Superior temporal gyrus (tissue), 1 donor: Measurements from ENCODE around the gene CAMKK2.
"Not testable (repeated sequence)": the region's sequence is repeated elsewhere in the genome, so short reads cannot be mapped to it uniquely, and the experiment has no call there.

Source experiments
- DNase-seq: peaks from one replicate; pipeline ENCODE4 v3.0.0-alpha.2; 2016; ENCODE audit errors: extremely low spot score

The CAMKK2 gene

DNA sequence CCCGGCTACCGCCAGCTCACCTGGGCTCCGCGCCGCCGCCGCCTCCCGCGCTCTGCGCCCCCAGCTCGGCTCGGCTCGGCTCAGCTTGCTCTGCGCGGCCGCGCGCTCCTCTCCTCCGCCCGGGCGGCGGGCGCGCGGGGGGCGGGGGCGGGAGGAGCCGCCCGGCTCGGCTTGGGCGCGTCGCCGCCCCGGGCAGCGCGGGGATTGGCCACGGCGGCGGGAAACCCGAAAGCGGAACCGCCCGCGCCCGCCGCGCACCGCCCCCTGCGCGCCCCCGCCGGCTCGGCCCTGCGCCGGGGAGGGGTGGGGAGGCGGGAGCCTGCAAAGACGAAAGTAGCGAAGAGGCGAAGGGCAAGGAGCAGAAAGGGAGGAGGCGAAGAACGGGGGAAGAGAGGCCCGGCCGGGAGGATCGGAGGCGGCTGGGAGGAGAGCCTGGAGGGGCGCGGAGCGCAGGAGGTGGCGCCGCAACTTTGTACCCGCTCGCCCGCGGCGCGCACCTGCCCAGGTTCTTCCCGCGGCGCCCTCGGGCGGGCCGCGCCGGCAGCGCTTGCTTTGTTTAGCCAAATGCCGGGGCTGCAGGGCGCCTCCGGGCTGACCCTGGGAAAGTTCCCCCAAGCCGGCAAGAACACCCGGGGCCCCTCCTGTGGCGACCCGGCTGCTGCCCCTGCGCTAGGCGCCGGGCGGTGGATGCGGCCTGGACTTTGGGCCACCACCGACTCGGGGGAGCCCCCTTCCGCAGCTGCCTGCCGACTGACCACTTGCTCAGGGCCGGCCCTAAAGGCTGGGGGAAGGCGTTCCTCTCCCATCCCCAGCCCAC is at the start of gene CAMKK2:
TSS of gene CAMKK2 (minus strand) at position 92 of the 817 bp plus-strand sequence. CDS start 22,183 bp downstream, outside the sequence.
- peak; percentile 81 for DNase-seq

DNA sequence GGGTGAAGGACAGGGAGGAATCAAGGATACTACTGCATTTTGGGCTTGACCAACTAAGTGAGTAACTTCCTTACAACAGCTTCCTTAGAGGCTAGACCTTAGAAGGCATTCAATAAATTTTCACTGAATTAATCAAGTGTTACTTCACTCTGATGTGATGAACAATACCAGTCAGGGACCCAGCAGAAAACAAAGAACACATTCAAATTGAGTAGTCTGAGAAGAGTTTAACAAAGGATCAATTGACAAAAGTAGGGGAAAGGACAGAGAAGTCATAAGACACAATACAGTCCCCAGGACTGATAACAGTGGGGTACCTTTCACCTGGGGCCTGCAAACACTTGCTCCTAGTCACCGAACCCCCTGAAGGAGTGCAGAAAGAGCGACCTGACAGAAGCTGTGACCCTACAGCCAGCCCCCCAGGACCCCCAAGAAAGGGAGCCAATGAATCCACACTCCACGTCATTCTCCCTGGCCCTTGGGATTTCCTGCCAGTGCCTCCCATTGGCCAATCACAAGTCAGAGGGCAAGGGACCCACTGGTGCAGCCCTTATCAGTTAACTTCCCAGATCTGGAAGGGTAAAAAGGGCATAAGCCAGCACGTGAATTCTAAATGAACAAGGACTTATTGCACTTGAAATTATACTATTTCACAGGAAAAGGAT is 48.8 kb upstream of the CAMKK2 start:
- peak; percentile 94 for DNase-seq

DNA sequence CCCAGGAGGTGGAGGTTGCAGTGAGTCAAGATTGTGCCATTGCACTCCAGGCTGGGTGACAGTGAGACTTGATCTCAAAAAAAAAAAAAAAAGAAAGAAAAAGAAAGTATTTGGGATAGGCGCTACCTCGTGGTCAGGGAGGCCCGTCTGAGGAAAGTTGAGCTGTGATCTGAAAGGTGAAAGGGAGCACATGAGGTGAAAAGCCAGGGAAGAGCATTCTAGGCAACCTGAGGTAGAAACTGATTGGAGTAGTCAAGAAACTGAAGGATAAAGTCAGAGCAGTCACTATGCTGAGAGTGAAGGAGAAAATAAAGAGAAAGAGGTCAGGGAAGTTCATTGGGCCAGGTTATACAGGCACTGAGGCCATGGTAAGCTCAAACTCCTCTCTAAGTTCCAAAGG is 48.0 kb upstream of the CAMKK2 start:
- DNase-seq: no peak

DNA sequence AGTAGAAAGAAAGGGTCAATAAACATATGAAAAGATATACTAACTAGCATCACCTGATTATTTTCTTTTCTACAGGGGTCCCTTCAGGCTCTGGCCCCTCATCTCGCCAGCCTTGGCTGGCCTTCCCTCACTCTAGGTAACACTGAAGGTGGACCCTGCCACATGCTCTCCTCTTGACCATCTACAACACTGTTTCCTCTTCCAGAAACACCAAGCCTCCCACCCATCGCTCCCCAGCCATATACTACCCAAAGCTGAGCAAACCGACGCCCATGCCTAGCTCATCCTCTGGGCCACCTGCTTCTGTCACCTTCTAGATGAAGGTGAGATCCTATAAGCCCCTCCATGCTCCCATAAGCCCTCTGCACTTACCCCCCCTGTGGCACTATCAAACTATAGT is 40.9 kb upstream of the CAMKK2 start:
- no peak for DNase-seq

DNA sequence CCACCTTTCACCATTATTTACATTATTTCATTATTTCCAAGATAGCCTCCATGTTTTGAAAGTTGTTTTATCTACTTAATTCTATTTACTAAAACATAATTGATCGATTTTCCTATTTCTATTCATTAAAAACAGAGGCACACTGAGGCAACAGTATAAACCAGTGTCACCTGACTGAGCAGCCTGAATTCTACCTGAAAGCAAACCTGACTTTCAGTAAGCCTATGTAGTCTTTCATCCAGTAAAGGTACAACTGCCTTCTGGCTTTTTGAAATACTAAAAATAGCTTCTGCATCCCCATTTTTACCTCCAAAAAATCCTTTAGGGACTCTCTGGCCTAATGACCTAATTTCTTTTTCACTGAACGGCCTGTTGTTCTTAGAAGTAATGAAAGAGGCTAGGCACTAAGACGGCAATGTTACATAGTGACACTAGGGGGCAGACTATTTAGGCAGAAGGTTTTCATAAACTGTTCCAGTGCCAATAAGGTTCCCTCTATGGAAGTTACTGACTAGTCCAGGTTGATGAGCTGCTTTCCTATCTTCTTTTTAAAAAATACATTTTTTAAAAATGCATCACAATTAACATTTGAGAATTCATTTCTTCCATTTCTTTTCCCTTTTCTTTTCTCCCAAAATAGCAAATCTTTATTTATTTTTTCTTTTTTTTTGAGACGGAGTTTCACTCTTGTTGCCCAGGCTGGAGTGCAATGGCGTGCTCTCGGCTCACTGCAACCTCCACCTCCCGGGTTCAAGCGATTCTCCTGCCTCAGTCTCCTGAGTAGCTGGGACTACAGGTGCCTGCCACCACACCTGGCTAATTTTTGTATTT is 38.2 kb upstream of the CAMKK2 start:
- DNase-seq: peak; percentile 94

DNA sequence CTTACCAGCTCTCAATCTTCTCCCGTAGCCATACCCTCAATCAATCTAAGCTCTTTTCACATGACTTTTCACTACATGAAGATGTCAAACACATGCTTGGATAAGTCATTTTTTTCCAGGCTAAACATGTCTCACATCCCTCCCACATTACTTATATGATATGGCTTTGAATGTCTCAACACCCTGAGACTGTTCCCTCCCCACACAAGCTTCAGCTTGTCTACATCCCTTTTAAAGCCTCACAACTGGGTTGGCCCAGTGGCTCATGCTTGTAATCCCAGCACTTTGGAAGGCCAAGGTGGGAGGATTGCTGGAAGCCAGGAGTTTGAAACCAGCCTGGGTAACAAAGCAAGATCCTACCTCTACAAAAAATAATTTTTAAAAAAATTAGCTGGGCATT is 37.2 kb upstream of the CAMKK2 start:
- DNase-seq: no peak

DNA sequence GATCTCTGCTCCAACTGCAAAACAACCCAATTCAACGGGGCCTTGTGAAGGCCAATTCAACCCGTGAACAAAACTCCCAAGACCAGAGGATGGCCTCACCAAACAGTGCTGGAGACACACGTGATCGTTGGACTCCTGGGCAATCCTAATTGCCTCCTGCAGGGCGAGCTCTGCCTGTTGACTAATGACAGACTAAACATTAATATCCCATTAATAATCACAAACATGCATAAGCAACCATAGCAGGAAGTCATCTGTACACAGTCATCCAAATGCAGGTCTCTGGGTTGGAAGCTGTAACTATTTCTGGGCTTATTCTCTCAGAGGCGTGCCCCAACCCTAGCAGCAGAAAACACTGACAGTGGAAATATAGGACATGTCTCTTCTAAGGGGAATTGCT is 34.7 kb upstream of the CAMKK2 start:
- DNase-seq: no peak

DNA sequence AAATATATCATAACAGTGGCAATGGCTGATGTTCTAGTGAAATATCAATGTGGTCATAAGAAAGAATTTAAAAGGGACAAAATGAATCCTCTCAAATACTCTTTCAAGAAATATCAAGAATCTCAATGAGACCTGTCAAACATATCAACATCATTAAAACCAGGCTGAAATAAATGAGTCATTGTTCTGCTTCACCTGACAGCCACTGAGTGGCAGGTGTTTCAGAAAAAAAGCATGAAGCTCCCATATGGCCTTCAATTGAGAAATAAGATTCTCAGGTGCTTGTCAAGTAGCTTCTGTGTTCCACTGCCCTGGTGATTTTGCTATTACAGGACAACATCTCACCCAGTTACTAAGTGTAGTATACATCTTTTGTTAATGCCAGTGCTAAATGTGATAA is 34.2 kb upstream of the CAMKK2 start:
- DNase-seq: no peak

DNA sequence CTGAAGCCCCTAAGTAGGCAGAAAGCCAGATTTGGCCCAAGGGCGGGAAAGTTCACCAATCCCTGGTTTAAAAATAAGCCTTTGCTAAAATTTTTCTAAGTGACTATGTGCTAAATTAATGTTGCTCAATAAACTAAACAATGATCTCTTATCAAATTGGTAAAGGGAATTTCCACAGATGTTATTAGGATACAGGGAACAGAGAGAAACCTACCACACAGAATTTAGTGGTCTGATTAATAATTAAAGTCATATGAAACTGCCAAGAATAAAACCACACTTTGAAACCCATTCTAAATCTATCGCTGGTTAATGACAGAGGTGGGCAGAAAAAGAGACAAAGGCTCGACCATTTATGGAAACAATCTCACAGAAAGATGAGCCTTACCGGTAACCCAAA is 33.7 kb upstream of the CAMKK2 start:
- no peak for DNase-seq

DNA sequence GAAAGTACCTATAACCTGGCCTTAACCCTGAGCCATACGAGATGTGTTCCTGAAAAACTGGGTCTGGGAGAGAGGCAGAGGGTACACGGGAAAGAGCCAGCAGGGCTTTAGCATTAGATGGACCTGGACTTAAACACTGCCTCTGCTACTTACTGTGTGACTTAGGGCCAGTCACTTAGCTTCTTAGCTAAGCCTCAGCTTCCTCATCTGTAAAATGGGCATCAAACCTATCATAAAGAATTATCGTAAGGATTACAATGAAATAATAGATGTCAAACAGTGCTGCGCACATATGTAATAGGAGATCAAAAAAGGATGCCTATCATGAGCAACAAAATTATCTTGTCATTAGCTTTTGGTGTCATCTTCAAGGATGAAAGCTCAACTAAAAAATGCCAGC is 32.1 kb upstream of the CAMKK2 start:
- no peak for DNase-seq

DNA sequence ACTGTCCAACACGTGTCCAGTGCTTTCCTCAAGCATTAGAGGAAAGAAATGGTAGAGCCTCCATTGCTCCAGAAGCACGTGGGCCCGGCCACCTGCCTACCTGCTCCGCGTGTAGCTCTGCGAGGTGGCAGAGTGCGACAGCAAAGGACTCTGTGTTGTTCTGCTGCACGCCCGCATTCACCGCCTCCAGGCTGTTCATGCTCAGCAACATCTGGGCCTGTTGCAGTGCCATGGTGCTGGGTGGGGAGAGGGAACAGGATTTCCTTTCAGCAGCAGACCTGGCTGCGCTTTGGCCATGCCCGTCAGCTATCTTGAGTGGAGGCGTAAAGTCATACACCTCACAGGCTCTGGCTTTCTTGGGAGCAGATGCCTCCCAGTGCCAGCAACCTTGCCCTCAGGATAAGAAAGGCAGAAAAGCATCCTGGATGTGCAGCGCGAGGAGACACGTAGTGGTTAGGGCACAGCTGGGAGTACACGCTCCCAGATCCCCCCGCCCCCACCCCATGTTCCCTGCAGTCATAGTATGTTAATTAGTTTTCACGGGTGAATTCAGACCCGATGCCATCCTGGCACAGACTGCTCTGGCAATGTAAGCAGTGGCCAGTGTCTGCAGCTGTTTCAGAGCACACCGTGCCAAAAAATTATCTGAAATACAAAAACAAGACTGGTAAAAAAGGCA is 30.6 kb upstream of the CAMKK2 start:
- DNase-seq: peak; percentile 84

DNA sequence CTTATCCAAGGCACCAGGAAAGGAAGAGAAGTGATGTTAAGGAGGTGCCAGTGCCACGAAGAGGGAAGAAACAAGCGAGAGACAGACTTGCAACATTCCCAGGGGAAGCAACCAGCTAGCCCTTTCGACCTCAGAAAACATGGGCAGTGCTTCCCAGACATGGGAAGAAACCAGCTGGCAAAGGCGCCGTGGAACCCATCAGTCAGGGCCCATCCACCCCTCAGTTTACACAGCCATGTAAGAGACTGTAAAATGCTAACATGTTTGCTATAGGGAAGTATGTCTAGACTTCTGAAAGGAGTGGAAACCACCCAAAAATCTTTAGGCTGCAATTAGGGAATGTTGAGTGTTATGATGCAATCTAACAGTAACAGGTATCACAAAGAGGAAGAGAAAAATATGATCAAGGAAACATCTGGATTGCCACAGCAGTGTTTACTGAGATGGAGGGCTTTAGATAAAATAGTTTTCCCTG is 29.4 kb upstream of the CAMKK2 start:
- DNase-seq: no peak

DNA sequence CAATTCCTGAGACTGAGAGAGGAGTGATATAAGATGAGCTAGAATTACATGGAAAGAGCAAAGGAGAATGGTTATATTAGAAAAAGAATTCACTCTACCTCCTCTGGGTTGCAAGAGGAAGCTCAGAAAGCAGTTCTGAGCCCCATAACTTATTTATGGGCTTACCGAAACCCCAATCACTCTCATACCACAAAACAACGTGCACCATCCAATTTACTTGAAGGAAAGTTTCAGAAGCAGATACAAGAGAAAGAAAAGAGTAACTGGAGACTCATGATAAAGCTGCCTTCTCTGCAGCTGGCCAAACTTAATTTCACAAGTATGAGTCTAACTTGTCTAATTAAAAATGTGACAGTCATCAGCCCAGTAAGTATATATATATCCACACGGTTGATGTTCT is 27.4 kb upstream of the CAMKK2 start:
- DNase-seq: no peak

DNA sequence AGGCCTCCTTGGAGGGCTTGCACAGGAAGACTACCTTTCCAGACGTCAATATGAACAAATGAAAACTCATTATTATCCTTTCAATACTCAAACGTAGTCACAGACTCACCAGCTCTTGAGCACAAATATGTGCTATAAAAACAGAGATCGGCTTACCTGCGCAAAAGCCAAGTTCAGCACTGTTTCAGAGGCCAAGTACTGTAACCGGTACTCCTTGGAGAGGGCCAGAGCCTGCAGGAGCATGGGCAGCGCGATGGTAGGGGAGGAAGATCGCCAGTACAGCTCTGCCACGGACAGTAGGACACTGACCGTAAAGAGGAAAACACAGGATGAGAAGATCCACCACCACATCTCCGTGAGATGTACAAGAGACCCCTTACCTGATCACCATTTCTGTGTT is 21.6 kb upstream of the CAMKK2 start:
- no peak for DNase-seq

DNA sequence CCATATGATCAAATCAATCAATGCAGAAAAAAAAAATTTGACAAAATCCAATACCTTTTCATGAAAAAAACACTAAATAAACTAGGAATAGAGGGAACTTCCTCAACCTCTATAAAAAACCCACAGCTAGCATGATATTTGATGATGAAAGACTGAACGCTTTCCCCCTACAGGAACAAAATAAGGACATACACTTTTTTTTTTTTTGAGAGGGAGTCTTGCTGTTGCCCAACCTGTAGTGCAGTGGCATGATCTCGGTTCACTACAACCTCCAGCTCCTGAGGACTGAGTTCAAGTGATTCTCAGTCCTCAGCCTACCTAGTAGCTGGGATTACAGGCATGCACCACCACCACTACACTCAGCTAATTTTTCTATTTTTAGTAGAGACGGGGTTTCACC is 17.9 kb upstream of the CAMKK2 start:
- DNase-seq: no peak

DNA sequence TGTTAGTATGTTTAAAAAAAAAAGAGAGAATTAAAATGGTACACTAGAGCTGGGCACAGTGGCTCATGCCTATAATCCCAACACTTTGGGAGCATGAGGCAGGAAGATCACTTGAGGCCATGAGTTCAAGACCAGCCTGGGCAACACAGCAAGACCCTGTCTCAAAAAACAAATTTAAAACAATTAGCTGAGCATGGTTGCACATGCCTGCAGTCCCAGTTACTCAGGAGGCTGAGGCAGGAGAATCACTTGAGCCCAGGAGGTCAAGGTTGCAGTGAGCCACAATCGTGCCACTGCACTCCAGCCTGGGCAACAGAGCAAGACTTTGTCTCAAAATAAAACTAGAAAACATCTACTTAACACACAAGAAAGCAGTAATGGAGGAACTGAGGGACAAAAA is 13.7 kb upstream of the CAMKK2 start:
- not testable (repeated sequence) for DNase-seq

DNA sequence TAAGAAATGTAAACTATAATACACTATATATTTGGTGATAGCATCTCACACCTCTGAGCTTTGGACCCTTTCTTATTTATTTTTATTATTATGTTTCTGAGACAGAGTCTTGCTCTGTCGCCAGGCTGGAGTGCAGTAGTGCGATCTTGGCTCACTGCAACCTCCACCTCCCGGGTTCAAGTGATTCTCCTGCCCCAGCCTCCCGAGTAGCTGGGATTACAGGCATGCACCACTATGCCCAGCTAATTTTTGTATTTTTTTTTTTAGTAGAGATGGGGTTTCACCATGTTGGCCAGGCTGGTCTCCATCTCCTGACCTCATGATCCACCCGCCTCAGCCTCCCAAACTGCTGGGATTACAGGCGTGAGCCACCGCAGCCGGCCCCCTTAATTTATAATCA is 10.9 kb upstream of the CAMKK2 start:
- not testable (repeated sequence) for DNase-seq

DNA sequence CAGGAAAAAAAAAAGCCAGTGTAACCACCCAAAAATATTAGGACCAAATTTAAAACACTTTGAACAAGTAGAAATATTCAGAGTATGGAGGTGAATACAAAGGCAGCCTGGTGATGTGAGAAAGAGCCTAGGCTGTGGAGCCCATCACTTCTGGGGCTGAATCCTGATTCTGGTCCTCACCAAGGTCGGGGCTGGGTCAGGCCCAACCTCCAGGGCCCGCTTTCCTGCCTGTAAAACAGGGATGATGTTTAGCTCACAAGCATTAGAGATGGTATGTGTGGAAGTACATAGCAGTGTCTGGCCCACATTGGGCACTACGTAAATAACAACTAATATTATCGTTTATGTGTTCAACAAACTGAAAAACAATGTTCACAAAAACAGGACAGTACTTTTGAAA is 7.8 kb upstream of the CAMKK2 start:
- DNase-seq: no peak

DNA sequence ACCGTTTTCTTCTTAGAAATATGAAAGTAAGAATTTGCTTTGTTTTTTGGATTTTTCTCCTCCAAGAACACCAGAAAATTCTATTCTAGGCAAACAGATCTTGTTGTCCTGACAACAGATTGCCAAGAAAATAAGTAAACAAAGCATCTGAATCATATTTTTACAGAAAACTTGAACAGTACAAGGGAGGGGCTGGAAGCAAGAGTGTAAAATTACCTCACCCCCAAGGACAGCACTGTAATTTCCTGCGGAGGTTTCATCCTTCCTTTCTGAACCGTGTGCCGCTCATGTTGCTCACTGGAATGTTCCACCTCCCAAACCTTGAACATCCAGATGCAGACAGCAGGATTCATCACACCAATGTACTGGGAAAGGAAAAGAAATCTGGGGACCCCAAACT is 5.4 kb upstream of the CAMKK2 start:
- no peak for DNase-seq

DNA sequence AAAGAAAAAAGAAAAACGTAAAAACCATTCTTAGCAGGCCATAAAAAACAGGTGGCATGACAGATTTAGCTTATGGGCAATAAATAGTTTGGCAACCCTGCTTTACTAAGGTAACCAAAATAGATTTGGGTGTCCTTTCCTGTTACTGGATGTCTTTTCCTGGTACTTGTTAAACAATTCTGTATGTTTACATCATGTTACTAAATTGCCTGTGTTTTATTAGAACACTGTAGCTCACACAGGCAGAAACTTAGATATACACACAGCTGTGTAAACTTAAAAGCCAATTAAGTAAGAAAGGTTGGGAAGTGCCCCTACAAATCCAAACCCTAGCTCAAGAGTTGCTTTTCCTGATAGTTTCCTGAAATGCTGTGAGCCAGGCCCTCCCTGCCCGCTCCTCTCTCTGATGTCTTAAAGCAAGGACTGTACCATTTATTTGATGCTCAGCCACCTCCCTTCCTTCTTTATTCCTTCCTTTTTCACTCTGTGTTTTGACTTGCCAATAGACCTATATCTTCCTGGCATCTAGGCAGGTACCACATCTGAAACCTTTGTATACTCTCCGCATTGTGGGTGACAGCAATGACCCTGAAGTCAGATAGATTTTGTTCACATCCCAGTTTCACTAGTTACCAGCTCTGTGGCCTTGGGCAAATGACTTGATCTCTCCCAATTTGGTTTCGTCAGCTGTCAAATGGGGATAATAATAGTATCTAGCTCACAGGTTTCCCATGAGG is 3.7 kb upstream of the CAMKK2 start:
- no peak for DNase-seq

DNA sequence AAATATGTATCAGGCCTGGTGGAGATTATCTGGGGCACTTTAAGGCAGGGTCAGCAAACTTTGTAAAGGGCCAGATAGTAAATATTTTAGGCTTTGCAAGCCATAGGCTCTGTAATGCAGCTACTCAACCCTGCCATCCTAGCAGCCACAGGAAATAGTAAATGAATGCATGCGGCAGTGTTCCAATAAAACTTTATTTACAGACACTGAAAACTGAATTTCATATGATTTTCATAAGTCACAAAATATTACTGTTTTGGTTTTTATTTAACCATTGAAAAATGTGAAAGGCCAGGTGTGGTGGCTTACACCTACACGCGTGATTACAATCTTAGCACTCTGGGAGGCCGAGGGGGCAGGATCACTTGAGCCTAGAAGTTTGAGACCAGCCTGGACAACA is 3.2 kb upstream of the CAMKK2 start:
- DNase-seq: no peak
